ENCODE results near the gene ZNF346. TPM values are rescaled to one million over a fixed set of nuclear protein-coding genes. Genes with fewer than 3 reads are reported as not detected.
"Not testable (repeated sequence)": the region's sequence is repeated elsewhere in the genome, so short reads cannot be mapped to it uniquely, and the experiment has no call there.

ZNF346 gene
- total RNA-seq, 1 donor = 15.8 TPM

DNA sequence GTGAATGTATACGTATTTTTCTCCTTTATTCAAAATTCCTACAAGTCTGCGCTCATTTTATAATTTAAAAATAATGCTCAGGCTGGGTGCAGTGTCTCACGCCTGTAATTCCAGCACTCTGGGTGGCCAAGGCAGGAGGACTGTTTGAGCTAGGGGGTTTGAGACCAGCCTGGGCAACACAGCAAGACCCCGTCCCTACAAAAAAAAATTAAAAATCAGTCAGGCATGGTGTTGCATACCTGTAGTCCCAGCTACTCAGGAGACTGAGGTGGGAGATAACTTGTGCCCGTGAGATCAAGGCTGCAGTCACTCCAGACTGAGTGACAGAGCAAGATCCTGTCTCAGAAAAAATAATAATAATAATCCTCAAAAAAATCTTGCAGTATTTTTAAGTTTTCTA lies 23.7 kb upstream of the ZNF346 start:
- no peak overlapping the region for H3K4me3 ChIP-seq (ENCODE audit: low read length)
- peaks cover 60% of the 10 kb centered on the region for H3K4me1 ChIP-seq (ENCODE audit: insufficient read depth, low read length)
- H3K27me3 ChIP-seq (ENCODE audit: insufficient read depth, low read length) = no peaks in the 10 kb centered on the region
- no peaks in the 10 kb centered on the region for H3K9me3 ChIP-seq (ENCODE audit: low read depth, low read length)

DNA sequence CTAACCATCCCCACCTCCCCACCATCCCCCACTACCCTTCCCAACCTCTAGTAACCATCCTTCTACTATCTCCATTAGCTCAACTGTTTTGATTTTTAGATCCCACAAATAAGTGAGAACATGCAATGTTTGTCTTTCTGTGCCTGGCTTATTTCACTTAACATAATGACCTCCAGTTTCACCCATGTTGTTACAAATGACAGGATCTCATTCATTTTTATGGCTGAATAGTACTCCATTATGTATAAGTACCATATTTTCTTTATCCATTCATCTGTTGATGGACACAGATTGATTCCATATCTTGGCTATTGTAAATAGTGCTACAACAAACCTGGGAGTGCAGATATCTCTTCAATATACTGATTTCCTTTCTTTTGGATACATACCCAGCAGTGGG lies 23.0 kb upstream of the ZNF346 start:
- not testable (repeated sequence) for H3K27me3 ChIP-seq (ENCODE audit: insufficient read depth, low read length); H3K4me3 ChIP-seq (ENCODE audit: low read length); H3K9me3 ChIP-seq (ENCODE audit: low read depth, low read length)
- peaks cover 59% of the 10 kb centered on the region for H3K4me1 ChIP-seq (ENCODE audit: insufficient read depth, low read length)

GRCh38 chr5:177003649-177004048 lies 18.8 kb upstream of the ZNF346 start:
- H3K9me3 ChIP-seq (ENCODE audit: low read depth, low read length) = no peaks in the 10 kb centered on the region
- peaks cover 36% of the 10 kb centered on the region for H3K4me1 ChIP-seq (ENCODE audit: insufficient read depth, low read length)
- no peaks in the 10 kb centered on the region for H3K27me3 ChIP-seq (ENCODE audit: insufficient read depth, low read length)
- H3K4me3 ChIP-seq (ENCODE audit: low read length) = no peak overlapping the region

DNA sequence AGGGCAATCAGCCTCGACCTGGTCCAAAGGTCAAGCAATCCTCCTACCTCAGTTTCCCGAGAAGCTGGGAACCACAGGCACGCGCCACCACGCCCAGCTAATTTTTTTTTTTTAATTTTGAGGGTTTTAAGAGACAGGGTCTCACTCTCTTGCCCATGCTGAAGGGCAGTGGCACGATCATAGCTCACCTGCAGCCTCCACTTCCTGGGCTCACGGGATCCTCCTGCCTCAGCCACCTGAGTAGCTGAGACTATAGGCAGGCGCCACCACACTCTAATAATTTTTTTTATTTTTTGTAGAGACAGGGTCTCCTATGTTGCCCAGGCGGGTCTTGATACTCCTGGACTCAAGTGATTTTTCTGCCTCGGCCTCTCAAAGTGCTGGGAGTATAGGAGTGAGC lies 17.5 kb upstream of the ZNF346 start:
- H3K4me1 ChIP-seq (ENCODE audit: insufficient read depth, low read length) = peaks cover 32% of the 10 kb centered on the region
- H3K4me3 ChIP-seq (ENCODE audit: low read length) = no peak overlapping the region
- H3K9me3 ChIP-seq (ENCODE audit: low read depth, low read length) = no peaks in the 10 kb centered on the region
- no peaks in the 10 kb centered on the region for H3K27me3 ChIP-seq (ENCODE audit: insufficient read depth, low read length)

DNA sequence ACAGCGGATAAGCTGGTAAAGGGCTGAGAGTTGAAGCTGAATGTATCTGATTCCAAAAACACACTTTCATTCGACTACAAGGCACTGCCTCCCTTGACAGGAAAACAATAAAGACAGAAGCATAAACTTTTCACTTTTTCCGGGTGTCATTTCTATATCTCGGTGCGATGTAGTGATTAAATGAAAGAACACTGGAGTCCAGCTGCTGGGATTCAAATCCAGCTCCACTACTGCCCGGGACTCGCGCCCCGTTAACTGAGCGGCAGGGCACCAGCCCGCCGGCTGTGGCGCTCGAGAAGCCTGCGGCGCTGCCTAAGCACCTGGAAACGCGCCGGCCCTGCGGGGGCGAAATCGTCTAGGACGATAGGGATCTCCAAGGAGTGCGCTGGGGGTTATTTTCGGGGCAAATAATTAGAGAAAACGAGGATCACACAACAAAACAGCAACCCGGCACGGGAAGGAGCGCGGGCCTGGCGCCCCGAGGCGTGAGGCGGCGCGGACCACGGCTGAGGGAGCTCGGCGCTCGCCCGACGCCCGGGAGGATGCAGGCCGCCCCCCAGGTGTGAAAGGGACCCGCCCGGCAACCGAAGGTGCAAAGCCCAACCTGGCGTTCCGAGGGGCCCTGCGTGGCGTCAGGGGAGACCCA lies 16.8 kb upstream of the ZNF346 start:
- no peaks in the 10 kb centered on the region for H3K27me3 ChIP-seq (ENCODE audit: insufficient read depth, low read length)

DNA sequence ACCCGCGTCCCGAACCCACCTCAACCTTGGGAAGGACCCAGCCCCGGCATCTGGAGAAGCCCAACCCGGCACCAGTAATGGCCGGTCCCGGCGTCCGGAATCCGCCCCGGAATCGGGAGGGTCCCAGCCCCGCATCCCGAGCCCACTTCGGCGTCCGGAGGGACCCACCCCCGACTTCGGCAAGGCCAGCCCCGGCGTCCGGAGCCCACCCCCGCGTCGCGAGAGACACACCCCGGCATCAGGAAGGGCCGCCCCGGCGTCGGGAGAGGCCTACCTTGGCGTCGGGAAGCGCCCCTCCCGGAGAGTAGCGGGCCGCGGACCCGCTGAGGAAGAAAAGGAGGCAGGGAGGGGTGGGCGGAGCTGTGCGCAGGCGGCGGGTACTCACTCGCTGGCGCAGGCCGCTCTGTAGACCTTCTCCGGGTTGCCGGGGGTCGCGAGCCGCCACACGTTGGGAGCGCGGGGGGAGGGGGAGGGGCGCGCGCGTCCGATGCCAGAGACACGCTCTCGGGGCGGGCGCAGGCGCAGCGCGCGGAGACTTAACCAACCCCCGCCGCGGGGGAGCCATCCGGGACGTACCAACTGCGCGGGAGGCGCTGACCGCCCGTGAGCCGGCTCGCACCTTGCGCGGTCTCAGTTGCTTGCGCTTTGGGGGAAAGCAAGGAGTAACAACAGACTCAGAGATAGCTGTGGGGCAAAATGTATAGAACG lies 16.1 kb upstream of the ZNF346 start, which contains the start of gene UIMC1:
TSS of gene UIMC1 (minus strand) at position 515 of the 708 bp plus-strand sequence. CDS start 24,164 bp downstream, outside the sequence.
- Histone ChIP-seq H3K4me3 (ENCODE audit: low read length) (peak within 1 kb of the TSS; percentile 96), H3K4me1 (ENCODE audit: insufficient read depth, low read length) (peaks cover 25% of the 10 kb centered on the region), H3K9me3 (ENCODE audit: low read depth, low read length) (no peaks in the 10 kb centered on the region), H3K27me3 (ENCODE audit: insufficient read depth, low read length) (no peaks in the 10 kb centered on the region)

More for the DNA sequence above, 16.8 kb upstream of the ZNF346 start:
- Histone ChIP-seq H3K4me1 (ENCODE audit: insufficient read depth, low read length) (peaks cover 30% of the 10 kb centered on the region), H3K4me3 (ENCODE audit: low read length) (peak overlapping the region; percentile 96), H3K9me3 (ENCODE audit: low read depth, low read length) (no peaks in the 10 kb centered on the region)

DNA sequence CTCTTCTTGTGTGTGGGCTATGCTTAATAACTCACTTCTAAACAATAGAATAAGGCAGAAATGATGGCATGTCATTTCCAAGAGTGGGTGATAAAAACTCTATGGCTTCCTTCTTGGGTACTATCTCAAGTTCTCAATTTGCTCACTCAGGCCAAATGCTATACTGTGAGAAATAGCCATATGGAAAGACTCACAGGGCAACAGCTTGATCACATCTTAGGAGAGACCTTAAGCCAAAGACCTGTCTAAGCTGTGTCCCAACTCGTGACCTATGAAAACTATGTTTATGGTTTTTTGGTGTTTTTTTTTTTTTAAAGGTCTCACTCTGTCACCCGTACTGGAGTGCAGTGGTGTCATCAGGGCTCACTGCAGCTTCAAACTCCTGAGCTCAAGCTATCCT lies 13.8 kb upstream of the ZNF346 start:
- Histone ChIP-seq H3K9me3 (ENCODE audit: low read depth, low read length) (no peaks in the 10 kb centered on the region), H3K4me3 (ENCODE audit: low read length) (no peak overlapping the region)

GRCh38 chr5:177010153-177010552 lies 12.3 kb upstream of the ZNF346 start:
- no peaks in the 10 kb centered on the region for H3K9me3 ChIP-seq (ENCODE audit: low read depth, low read length)
- H3K27me3 ChIP-seq (ENCODE audit: insufficient read depth, low read length) = no peaks in the 10 kb centered on the region
- peaks cover 11% of the 10 kb centered on the region for H3K4me1 ChIP-seq (ENCODE audit: insufficient read depth, low read length)
- no peak overlapping the region for H3K4me3 ChIP-seq (ENCODE audit: low read length)

More for the DNA sequence above, 13.8 kb upstream of the ZNF346 start:
- Histone ChIP-seq H3K4me1 (ENCODE audit: insufficient read depth, low read length) (peaks cover 23% of the 10 kb centered on the region), H3K27me3 (ENCODE audit: insufficient read depth, low read length) (no peaks in the 10 kb centered on the region)

DNA sequence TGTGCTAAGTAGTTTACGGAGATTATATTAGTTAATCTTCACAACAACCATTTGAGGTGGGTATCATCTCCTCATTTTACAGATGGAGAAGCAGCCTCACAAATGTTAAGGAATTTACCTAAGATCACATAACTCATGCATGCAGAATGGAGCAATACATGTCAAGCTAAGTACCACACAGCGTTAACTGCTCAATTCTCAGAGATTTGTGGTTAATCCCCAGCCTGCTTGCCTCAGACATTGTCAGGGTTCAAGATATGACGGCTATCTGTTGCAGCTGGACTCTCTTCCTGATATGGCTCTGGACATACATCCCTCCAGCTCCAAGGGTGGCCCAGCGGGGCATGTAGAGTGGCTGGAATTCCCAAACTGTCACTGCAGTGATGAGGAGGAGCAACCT lies 7.3 kb upstream of the ZNF346 start:
- no peaks in the 10 kb centered on the region for H3K4me1 ChIP-seq (ENCODE audit: insufficient read depth, low read length)

DNA sequence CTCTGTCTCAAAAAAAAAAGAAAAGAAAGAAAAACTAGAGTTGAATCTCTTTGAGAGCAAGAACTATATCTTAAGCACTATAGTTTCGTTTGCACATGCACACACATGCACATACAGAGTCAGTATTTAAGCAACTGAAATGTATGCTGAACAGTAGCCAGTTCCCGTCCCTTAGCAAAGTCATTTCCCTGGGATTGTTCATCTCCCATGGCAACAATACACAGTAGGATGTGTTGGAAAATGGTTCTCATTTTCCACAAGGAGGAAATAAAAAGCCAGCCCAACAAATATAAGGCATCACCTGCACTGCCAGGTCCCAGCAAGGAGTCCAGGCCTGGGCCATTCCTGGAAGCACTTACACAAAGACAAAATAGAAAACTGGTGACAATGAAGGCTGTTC lies 4.2 kb upstream of the ZNF346 start:
- H3K27me3 ChIP-seq (ENCODE audit: insufficient read depth, low read length) = no peaks in the 10 kb centered on the region
- no peaks in the 10 kb centered on the region for H3K9me3 ChIP-seq (ENCODE audit: low read depth, low read length)
- no peak overlapping the region for H3K4me3 ChIP-seq (ENCODE audit: low read length)
- peaks cover 14% of the 10 kb centered on the region for H3K4me1 ChIP-seq (ENCODE audit: insufficient read depth, low read length)

More for the DNA sequence above, 7.3 kb upstream of the ZNF346 start:
- H3K27me3 ChIP-seq (ENCODE audit: insufficient read depth, low read length) = no peaks in the 10 kb centered on the region
- no peak overlapping the region for H3K4me3 ChIP-seq (ENCODE audit: low read length)
- H3K9me3 ChIP-seq (ENCODE audit: low read depth, low read length) = no peaks in the 10 kb centered on the region

DNA sequence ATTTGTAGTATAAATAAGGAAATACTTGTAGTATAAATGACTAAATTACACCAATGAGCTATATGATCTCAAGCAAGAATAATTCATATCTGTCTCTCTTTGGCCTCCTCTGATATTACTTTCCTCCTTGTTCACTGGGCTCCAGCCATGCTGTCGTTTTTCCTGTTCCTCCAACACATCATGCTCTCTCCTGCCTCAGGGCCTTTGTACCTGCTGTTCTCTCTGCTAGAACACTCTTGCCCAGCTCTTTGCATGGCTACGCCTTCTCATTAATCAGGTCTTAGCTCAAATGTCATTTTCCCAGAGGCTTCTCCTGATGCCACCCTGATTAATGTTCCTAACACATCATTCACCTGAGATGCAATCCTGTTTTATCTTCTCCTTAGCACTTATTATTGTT lies 2.5 kb upstream of the ZNF346 start:
- Histone ChIP-seq H3K9me3 (ENCODE audit: low read depth, low read length) (no peaks in the 10 kb centered on the region), H3K4me3 (ENCODE audit: low read length) (no peak overlapping the region), H3K4me1 (ENCODE audit: insufficient read depth, low read length) (peaks cover 18% of the 10 kb centered on the region), H3K27me3 (ENCODE audit: insufficient read depth, low read length) (no peaks in the 10 kb centered on the region)

DNA sequence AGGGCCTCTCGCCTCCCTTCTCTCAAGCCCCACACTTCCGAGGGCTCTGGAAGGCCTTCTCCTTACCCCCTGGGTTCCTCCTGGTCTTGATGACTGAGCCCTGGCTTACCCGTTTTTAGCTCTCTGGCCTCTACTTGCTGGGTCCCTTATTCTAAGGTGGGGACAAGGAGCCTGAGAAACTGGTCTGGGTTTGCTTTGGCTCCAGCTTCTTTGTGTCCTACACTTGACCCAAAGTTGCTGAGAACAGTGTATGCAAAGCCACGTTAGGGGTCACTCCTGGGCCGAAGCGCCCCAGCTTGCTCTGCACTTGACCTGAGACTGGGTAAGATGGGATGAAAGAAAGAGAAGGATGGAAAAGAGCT lies 788 bp downstream of the ZNF346 start:
- Histone ChIP-seq H3K9me3 (ENCODE audit: low read depth, low read length) (no peaks in the 10 kb centered on the region), H3K4me3 (ENCODE audit: low read length) (peak overlapping the region; percentile 77), H3K27me3 (ENCODE audit: insufficient read depth, low read length) (no peaks in the 10 kb centered on the region), H3K4me1 (ENCODE audit: insufficient read depth, low read length) (peaks cover 18% of the 10 kb centered on the region)

GRCh38 chr5:177024559-177024958 lies 2.1 kb downstream of the ZNF346 start:
- Histone ChIP-seq H3K27me3 (ENCODE audit: insufficient read depth, low read length) (no peaks in the 10 kb centered on the region), H3K9me3 (ENCODE audit: low read depth, low read length) (no peaks in the 10 kb centered on the region), H3K4me3 (ENCODE audit: low read length) (no peak overlapping the region)

DNA sequence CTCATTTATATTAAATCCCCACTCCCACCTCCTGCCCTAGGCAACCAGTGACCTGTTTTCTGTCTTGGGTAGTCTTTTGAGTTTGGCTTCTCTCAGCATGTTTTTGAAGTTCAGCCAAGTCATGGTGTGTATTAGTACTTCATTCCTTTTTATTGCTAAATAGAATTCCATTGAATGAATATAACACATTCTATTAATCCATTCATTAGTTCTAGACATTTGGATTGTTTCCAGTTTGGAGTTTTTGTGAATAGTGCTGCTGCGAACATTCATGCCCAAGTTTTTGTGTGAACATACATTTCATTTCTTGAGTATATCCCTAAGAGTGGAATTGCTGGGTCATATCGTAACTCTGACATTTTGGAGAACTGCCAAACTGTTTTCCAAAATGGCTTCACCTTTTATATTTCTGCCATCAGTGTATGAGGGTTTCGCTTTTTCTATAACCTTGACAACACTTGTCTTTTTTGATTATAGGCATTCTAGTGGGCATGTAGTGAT lies 2.7 kb downstream of the ZNF346 start:
- peaks cover 18% of the 10 kb centered on the region for H3K4me1 ChIP-seq (ENCODE audit: insufficient read depth, low read length)
- H3K9me3 ChIP-seq (ENCODE audit: low read depth, low read length) = no peaks in the 10 kb centered on the region
- no peak overlapping the region for H3K4me3 ChIP-seq (ENCODE audit: low read length)
- H3K27me3 ChIP-seq (ENCODE audit: insufficient read depth, low read length) = no peaks in the 10 kb centered on the region

More at GRCh38 chr5:177024559-177024958, 2.1 kb downstream of the ZNF346 start:
- H3K4me1 ChIP-seq (ENCODE audit: insufficient read depth, low read length) = peaks cover 18% of the 10 kb centered on the region

GRCh38 chr5:177027665-177028064 lies 5.2 kb downstream of the ZNF346 start:
- H3K27me3 ChIP-seq (ENCODE audit: insufficient read depth, low read length) = no peaks in the 10 kb centered on the region
- peaks cover 9% of the 10 kb centered on the region for H3K4me1 ChIP-seq (ENCODE audit: insufficient read depth, low read length)
- H3K9me3 ChIP-seq (ENCODE audit: low read depth, low read length) = no peaks in the 10 kb centered on the region
- no peak overlapping the region for H3K4me3 ChIP-seq (ENCODE audit: low read length)

Data from mononuclear cell (primary cell).